Osteoblast (primary cell): ENCODE results near the gene PITX1. TPM values are rescaled to one million over a fixed set of nuclear protein-coding genes. Genes with fewer than 3 reads are reported as not detected.

Experiments
- DNase-seq: peaks from one replicate; pipeline ENCODE4 v3.0.0; 2011; ENCODE audit warnings: low spot score, mixed read lengths; ENCODE audit not compliant: insufficient read length; ENCODE audit errors: missing footprints
- H2AFZ ChIP-seq: 2 replicates; pipeline ENCODE4 v1.6.0; 2011; ENCODE audit warnings: mild to moderate bottlenecking, low read length
- H3K27ac ChIP-seq: 2 replicates; pipeline ENCODE4 v1.5.1; 2011; ENCODE audit warnings: mild to moderate bottlenecking, low read depth, low read length, moderate library complexity
- H3K27me3 ChIP-seq: 2 replicates; pipeline ENCODE4 v1.6.0; 2012; ENCODE audit warnings: mild to moderate bottlenecking, control low read depth, inconsistent platforms, low read length, moderate library complexity; ENCODE audit not compliant: insufficient read depth
- H3K36me3 ChIP-seq: 2 replicates; pipeline ENCODE4 v1.5.1; 2011; ENCODE audit warnings: mild to moderate bottlenecking, low read length, control low read depth, moderate library complexity; ENCODE audit not compliant: insufficient read depth
- H3K4me1 ChIP-seq: 2 replicates; pipeline ENCODE4 v1.5.1; 2011; ENCODE audit warnings: mild to moderate bottlenecking, low read length, control low read depth, moderate library complexity; ENCODE audit not compliant: insufficient read depth
- H3K4me2 ChIP-seq: 2 replicates; pipeline ENCODE4 v1.6.0; 2011; ENCODE audit warnings: mild to moderate bottlenecking, low read length; ENCODE audit not compliant: insufficient read depth
- H3K4me3 ChIP-seq: fragments of 200-600 bp; sonication (generic); 3 replicates; pipeline ENCODE4 v1.5.1; 2012; ENCODE audit warnings: mild to moderate bottlenecking, low read length, inconsistent platforms; ENCODE audit not compliant: insufficient read depth
- H3K79me2 ChIP-seq: 2 replicates; pipeline ENCODE4 v1.6.0; 2012; ENCODE audit warnings: mild to moderate bottlenecking, low read length, control low read depth, inconsistent platforms; ENCODE audit not compliant: insufficient read depth
- H3K9me3 ChIP-seq: 2 replicates; pipeline ENCODE4 v1.5.1; 2011; ENCODE audit warnings: low read depth, low read length, control low read depth
- H4K20me1 ChIP-seq: 2 replicates; pipeline ENCODE4 v1.6.0; 2012; ENCODE audit warnings: mild to moderate bottlenecking, low read length, control low read depth; ENCODE audit not compliant: insufficient read depth
- CTCF ChIP-seq: IDR thresholded peaks from 2 replicates; pipeline ENCODE4 v1.5.1; 2011; ENCODE audit warnings: mild to moderate bottlenecking, low read depth, low read length, moderate library complexity; ENCODE audit errors: extremely low read depth
- total RNA-seq: library from RNA; depleted of rRNA; stranded (reverse); fragments of >200 nt; gene quantifications from 2 replicates; pipeline ENCODE4 v1.2.3, GENCODE V29; 2012

The PITX1 gene
- total RNA-seq, 1 donor = 9.8 TPM

- Histone ChIP-seq H3K9me3 (no peaks in the 10 kb centered on the region), H3K36me3 (no peaks in the 10 kb centered on the region), H3K79me2 (no peaks in the 10 kb centered on the region), H3K27ac (no peak overlapping the region), H3K4me3 (no peak overlapping the region), H3K4me2 (no peak overlapping the region), H3K4me1 (peaks cover 10% of the 10 kb centered on the region), H2AFZ (no peak overlapping the region), H3K27me3 (no peaks in the 10 kb centered on the region), H4K20me1 (no peaks in the 10 kb centered on the region)
- peak; percentile 42 for DNase-seq
- no peak for TF ChIP-seq CTCF
These were observed 36.0 kb upstream of the PITX1 start for GRCh38 chr5:135069895-135070657.

GRCh38 chr5:135069016-135069770 is 35.2 kb upstream of the PITX1 start:
- Histone ChIP-seq H3K4me1 (peaks cover 9% of the 10 kb centered on the region), H4K20me1 (no peaks in the 10 kb centered on the region), H3K27me3 (no peaks in the 10 kb centered on the region), H3K4me2 (no peak overlapping the region), H2AFZ (no peak overlapping the region), H3K4me3 (no peak overlapping the region), H3K79me2 (no peaks in the 10 kb centered on the region), H3K36me3 (no peaks in the 10 kb centered on the region), H3K9me3 (no peaks in the 10 kb centered on the region), H3K27ac (no peak overlapping the region)
- no peak for TF ChIP-seq CTCF
- DNase-seq = peak; percentile 60

- TF ChIP-seq CTCF = no peak
- no peaks in the 10 kb centered on the region for H3K4me1 ChIP-seq
- no peak overlapping the region for H3K4me3 ChIP-seq
- H3K9me3 ChIP-seq = no peaks in the 10 kb centered on the region
- no peak overlapping the region for H3K4me2 ChIP-seq
- H3K36me3 ChIP-seq = no peaks in the 10 kb centered on the region
- H2AFZ ChIP-seq = no peak overlapping the region
- no peaks in the 10 kb centered on the region for H4K20me1 ChIP-seq
- H3K27me3 ChIP-seq = no peaks in the 10 kb centered on the region
- H3K79me2 ChIP-seq = no peaks in the 10 kb centered on the region
- no peak for DNase-seq
- no peak overlapping the region for H3K27ac ChIP-seq
These were observed 33.6 kb upstream of the PITX1 start for GRCh38 chr5:135067587-135067986.

- TF ChIP-seq CTCF = no peak
- Histone ChIP-seq H4K20me1 (no peaks in the 10 kb centered on the region), H3K27ac (no peak overlapping the region), H3K36me3 (no peaks in the 10 kb centered on the region), H2AFZ (no peak overlapping the region), H3K4me3 (no peak overlapping the region), H3K9me3 (no peaks in the 10 kb centered on the region), H3K4me1 (no peaks in the 10 kb centered on the region), H3K27me3 (no peaks in the 10 kb centered on the region), H3K4me2 (no peak overlapping the region), H3K79me2 (no peaks in the 10 kb centered on the region)
- peak; percentile 44 for DNase-seq
These were observed 32.8 kb upstream of the PITX1 start for GRCh38 chr5:135066781-135067180.
